Measurements from ENCODE around the gene REPS2. TPM values are rescaled to one million over a fixed set of nuclear protein-coding genes. Genes with fewer than 3 reads are reported as not detected.

REPS2 gene
- total RNA-seq, 1 experiment from 2014 or later, result 1.1 TPM

DNA sequence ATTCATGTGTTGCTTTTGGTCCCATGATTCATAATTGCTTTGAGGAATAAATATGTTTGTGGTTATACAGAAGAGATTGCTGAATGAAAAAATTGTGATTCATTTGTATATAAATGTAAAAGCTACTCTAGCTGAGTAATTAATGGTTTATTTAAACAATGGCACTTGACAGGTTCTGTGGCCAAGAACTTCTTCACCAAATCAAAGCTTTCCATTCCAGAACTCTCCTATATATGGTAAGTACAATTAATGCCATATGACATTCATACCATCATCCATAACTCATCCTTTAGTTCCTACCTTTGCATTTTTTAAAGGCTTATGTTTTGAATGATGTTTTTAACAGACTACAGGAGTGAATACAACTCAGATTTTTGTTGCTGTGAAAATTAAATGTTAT lies 105.8 kb downstream of the REPS2 start:
- Histone ChIP-seq H3K9me2 (replicated peaks; ENCODE audit: insufficient read depth, low read length) (no peaks in the 10 kb centered on the region), H3K4me3 (ENCODE audit: low read length) (no peak overlapping the region), H3K4me1 (ENCODE audit: low read length) (no peaks in the 10 kb centered on the region), H3K36me3 (ENCODE audit: insufficient read depth, low read length) (no peaks in the 10 kb centered on the region), H4K20me1 (ENCODE audit: insufficient read depth, low read depth, low read length) (no peaks in the 10 kb centered on the region), H3K9ac (ENCODE audit: low read length) (no peak overlapping the region), H3K27me3 (ENCODE audit: low read length) (no peaks in the 10 kb centered on the region), H2AFZ (ENCODE audit: low read length) (no peak overlapping the region), H3K4me2 (ENCODE audit: low read depth, low read length, poor library complexity, severe bottlenecking) (no peak overlapping the region), H3K9me3 (ENCODE audit: low read length) (no peaks in the 10 kb centered on the region), H3K79me2 (ENCODE audit: low read length) (no peaks in the 10 kb centered on the region), H3K27ac (ENCODE audit: low read length) (no peak overlapping the region)
- no peak for DNase-seq

DNA sequence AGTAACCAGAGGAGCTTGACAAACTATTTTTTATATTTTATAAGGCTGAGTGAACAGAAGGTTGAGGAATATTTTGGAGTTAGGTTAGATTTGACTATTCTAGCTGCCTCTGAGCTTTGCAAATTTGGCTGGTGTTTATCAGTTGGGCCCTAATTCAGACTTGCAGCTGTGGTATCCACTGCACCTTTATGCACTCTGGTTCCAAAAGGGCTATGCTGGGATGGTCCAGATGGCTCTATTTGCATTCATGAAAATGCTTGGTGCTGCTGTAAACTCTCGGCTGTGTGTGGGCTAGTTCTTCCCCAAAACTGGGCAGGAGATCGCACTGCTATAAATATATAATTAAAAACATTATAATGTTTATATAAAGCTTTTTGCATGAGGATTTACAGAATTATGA lies 106.3 kb downstream of the REPS2 start:
- Histone ChIP-seq H3K9me2 (replicated peaks; ENCODE audit: insufficient read depth, low read length) (no peaks in the 10 kb centered on the region), H2AFZ (ENCODE audit: low read length) (no peak overlapping the region), H3K9ac (ENCODE audit: low read length) (no peak overlapping the region), H3K4me3 (ENCODE audit: low read length) (no peak overlapping the region), H3K27ac (ENCODE audit: low read length) (no peak overlapping the region), H3K4me1 (ENCODE audit: low read length) (no peaks in the 10 kb centered on the region), H3K79me2 (ENCODE audit: low read length) (no peaks in the 10 kb centered on the region), H3K27me3 (ENCODE audit: low read length) (no peaks in the 10 kb centered on the region), H3K4me2 (ENCODE audit: low read depth, low read length, poor library complexity, severe bottlenecking) (no peak overlapping the region), H3K9me3 (ENCODE audit: low read length) (no peaks in the 10 kb centered on the region), H3K36me3 (ENCODE audit: insufficient read depth, low read length) (no peaks in the 10 kb centered on the region), H4K20me1 (ENCODE audit: insufficient read depth, low read depth, low read length) (no peaks in the 10 kb centered on the region)
- no peak for DNase-seq

DNA sequence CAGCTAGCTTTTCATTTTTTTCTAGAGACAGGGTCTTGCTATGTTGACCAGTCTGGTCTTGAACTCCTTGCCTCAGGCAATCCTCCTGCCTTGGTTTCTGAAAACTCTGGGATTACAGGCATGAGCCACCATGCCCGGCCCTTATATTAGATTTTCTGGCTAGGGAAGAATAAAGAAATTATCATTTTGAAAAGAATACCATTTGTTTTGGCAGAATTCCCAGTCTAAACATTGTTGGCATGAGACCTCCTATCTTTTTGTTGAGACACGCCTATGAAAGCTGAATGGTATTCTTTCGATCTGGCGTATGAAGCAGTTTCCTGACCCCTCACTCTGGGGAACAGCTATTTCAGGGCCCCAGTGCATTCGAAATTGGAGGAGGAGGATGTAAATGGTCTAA lies 107.0 kb downstream of the REPS2 start:
- H2AFZ ChIP-seq (ENCODE audit: low read length), result no peak overlapping the region
- no peaks in the 10 kb centered on the region for H3K27me3 ChIP-seq (ENCODE audit: low read length)
- H3K79me2 ChIP-seq (ENCODE audit: low read length), result no peaks in the 10 kb centered on the region
- no peak for DNase-seq
- H3K9me3 ChIP-seq (ENCODE audit: low read length), result no peaks in the 10 kb centered on the region
- H3K4me3 ChIP-seq (ENCODE audit: low read length), result no peak overlapping the region
- no peak overlapping the region for H3K9ac ChIP-seq (ENCODE audit: low read length)
- H3K4me1 ChIP-seq (ENCODE audit: low read length), result no peaks in the 10 kb centered on the region
- no peaks in the 10 kb centered on the region for H4K20me1 ChIP-seq (ENCODE audit: insufficient read depth, low read depth, low read length)
- H3K9me2 ChIP-seq (replicated peaks; ENCODE audit: insufficient read depth, low read length), result no peaks in the 10 kb centered on the region
- H3K4me2 ChIP-seq (ENCODE audit: low read depth, low read length, poor library complexity, severe bottlenecking), result no peak overlapping the region
- H3K27ac ChIP-seq (ENCODE audit: low read length), result no peak overlapping the region
- no peaks in the 10 kb centered on the region for H3K36me3 ChIP-seq (ENCODE audit: insufficient read depth, low read length)

DNA sequence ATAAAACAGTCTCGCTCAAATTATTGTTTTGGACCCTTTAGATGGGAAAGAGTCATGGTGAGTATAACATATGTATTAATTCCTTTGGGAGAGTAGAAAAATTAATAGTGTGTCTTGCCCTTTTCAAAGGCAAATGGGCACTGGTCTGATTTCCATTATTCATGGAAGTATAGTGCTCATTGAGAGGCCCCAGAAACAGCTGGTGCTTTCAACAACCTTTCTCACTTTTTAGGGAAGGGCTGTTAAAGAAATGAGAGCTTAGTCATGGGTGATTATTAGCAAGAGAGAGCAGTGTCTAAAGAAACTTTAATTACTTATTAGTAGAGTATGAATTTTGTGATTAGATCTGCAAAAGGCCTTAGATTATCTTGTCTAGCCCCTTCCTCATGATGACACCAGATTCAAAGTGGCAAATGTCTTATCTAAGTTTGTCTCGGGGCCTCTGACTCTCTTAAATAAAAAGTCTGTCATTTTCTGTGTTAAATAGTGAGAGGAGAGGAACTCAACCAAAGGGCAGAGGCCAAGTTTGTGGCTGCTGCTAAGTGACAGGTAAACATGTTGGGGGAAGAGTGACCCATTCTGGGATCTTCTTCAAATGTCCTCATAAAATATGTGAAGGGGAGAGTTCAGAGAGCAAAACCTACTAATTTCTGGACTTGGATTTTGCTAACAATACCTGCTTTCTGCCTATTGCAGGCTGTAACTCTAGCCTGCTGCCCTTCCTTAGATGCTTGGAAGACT lies 110.6 kb downstream of the REPS2 start:
- no peak for DNase-seq
- no peaks in the 10 kb centered on the region for H3K79me2 ChIP-seq (ENCODE audit: low read length)
- H3K4me2 ChIP-seq (ENCODE audit: low read depth, low read length, poor library complexity, severe bottlenecking), result no peak overlapping the region
- H3K4me3 ChIP-seq (ENCODE audit: low read length), result no peak overlapping the region
- H3K9ac ChIP-seq (ENCODE audit: low read length), result no peak overlapping the region
- H3K27me3 ChIP-seq (ENCODE audit: low read length), result no peaks in the 10 kb centered on the region
- no peaks in the 10 kb centered on the region for H3K9me3 ChIP-seq (ENCODE audit: low read length)
- H2AFZ ChIP-seq (ENCODE audit: low read length), result no peak overlapping the region
- H4K20me1 ChIP-seq (ENCODE audit: insufficient read depth, low read depth, low read length), result no peaks in the 10 kb centered on the region
- H3K36me3 ChIP-seq (ENCODE audit: insufficient read depth, low read length), result no peaks in the 10 kb centered on the region
- H3K9me2 ChIP-seq (replicated peaks; ENCODE audit: insufficient read depth, low read length), result no peaks in the 10 kb centered on the region
- no peaks in the 10 kb centered on the region for H3K4me1 ChIP-seq (ENCODE audit: low read length)
- H3K27ac ChIP-seq (ENCODE audit: low read length), result no peak overlapping the region

DNA sequence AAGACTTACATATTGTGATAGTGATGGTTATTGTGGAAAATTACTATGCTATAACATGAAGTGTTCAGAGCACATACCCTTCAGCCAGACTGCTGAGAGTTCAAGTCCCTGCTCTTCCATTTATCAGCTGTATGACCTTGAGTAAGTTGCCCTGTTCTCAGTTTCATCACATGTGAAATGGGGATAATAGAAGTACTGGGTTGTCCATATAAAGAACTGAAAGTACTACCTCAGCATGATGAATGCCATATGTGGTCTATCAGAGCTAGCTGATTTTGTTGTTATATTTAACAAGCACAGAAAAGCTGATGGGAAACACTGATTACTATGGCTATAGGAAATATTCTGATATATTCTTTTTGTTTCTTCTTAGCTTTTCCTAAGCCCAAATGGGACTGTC lies 115.6 kb downstream of the REPS2 start:
- no peaks in the 10 kb centered on the region for H3K4me1 ChIP-seq (ENCODE audit: low read length)
- no peaks in the 10 kb centered on the region for H3K79me2 ChIP-seq (ENCODE audit: low read length)
- H2AFZ ChIP-seq (ENCODE audit: low read length), result no peak overlapping the region
- no peak overlapping the region for H3K9ac ChIP-seq (ENCODE audit: low read length)
- H3K27ac ChIP-seq (ENCODE audit: low read length), result no peak overlapping the region
- H3K9me2 ChIP-seq (replicated peaks; ENCODE audit: insufficient read depth, low read length), result no peaks in the 10 kb centered on the region
- H3K4me3 ChIP-seq (ENCODE audit: low read length), result no peak overlapping the region
- H3K4me2 ChIP-seq (ENCODE audit: low read depth, low read length, poor library complexity, severe bottlenecking), result no peak overlapping the region
- H3K9me3 ChIP-seq (ENCODE audit: low read length), result no peaks in the 10 kb centered on the region
- no peaks in the 10 kb centered on the region for H4K20me1 ChIP-seq (ENCODE audit: insufficient read depth, low read depth, low read length)
- H3K27me3 ChIP-seq (ENCODE audit: low read length), result no peaks in the 10 kb centered on the region
- H3K36me3 ChIP-seq (ENCODE audit: insufficient read depth, low read length), result no peaks in the 10 kb centered on the region
- DNase-seq, result no peak

DNA sequence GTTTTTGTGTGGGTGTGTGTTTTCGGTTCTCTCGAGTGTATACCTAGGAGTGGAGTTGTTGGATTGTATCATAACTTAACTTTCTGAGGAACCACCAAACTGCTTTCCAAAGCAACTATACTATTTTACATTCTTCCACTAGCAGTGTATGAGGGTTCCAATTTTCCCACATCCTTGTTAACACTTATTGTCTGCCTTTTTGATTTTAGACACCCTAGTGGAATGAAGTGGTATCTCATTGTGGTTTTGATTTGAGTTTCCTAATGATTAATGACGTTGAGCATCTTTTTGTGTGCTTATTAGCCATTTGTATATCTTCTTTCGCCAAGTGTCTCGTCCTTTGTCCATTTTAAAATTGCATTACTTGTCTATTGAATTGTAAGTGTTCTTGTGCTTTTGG lies 118.6 kb downstream of the REPS2 start:
- DNase-seq, result no peak
- Histone ChIP-seq H3K9me2 (replicated peaks; ENCODE audit: insufficient read depth, low read length) (no peaks in the 10 kb centered on the region), H4K20me1 (ENCODE audit: insufficient read depth, low read depth, low read length) (no peaks in the 10 kb centered on the region), H3K9me3 (ENCODE audit: low read length) (no peaks in the 10 kb centered on the region), H3K4me3 (ENCODE audit: low read length) (no peak overlapping the region), H2AFZ (ENCODE audit: low read length) (no peak overlapping the region), H3K4me2 (ENCODE audit: low read depth, low read length, poor library complexity, severe bottlenecking) (no peak overlapping the region), H3K9ac (ENCODE audit: low read length) (no peak overlapping the region), H3K4me1 (ENCODE audit: low read length) (no peaks in the 10 kb centered on the region), H3K27me3 (ENCODE audit: low read length) (no peaks in the 10 kb centered on the region), H3K27ac (ENCODE audit: low read length) (no peak overlapping the region), H3K79me2 (ENCODE audit: low read length) (no peaks in the 10 kb centered on the region), H3K36me3 (ENCODE audit: insufficient read depth, low read length) (no peaks in the 10 kb centered on the region)

DNA sequence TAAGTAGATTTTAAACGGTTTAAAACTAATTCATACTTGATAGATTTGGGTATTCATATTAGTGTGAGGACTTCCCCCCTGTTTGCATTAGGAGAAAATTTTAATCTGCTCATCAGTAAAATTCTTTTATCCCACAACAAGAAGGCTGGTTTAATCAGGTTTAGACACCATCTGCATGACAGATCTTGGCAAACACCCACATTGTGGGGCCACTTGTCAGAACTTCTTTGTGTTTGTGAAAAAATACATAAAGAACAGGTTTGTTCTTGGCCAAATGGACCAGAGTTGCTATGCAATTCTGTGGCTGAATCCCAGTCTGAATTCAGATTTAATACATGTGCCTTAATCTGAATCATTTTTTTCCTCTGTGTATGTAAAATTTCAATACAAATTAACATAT lies 121.1 kb downstream of the REPS2 start:
- Histone ChIP-seq H3K79me2 (ENCODE audit: low read length) (no peaks in the 10 kb centered on the region), H3K4me1 (ENCODE audit: low read length) (no peaks in the 10 kb centered on the region), H2AFZ (ENCODE audit: low read length) (no peak overlapping the region), H3K36me3 (ENCODE audit: insufficient read depth, low read length) (no peaks in the 10 kb centered on the region), H3K9me3 (ENCODE audit: low read length) (no peaks in the 10 kb centered on the region), H3K4me3 (ENCODE audit: low read length) (no peak overlapping the region), H3K9me2 (replicated peaks; ENCODE audit: insufficient read depth, low read length) (no peaks in the 10 kb centered on the region), H3K27ac (ENCODE audit: low read length) (no peak overlapping the region), H3K27me3 (ENCODE audit: low read length) (no peaks in the 10 kb centered on the region), H4K20me1 (ENCODE audit: insufficient read depth, low read depth, low read length) (no peaks in the 10 kb centered on the region), H3K4me2 (ENCODE audit: low read depth, low read length, poor library complexity, severe bottlenecking) (no peak overlapping the region), H3K9ac (ENCODE audit: low read length) (no peak overlapping the region)
- DNase-seq, result no peak

DNA sequence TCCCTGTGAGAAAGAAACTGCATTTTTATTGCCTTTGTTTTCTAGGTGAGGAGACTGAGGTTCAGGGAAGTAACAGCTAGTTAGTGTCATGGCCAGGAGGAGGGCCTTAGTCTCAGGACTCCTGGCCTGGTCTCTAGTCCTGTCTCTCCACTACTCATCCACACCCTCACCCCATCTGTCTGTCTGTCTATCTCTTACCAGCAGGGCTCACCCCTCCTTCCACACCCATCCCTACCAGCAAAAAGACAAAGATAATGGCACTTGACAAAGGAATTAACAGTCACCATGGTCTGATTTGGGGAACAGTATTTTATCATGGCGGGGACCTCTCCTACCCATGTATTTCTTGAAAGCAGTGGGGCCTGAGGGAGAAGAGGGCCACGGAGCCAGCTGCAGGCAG lies 125.8 kb downstream of the REPS2 start:
- no peak overlapping the region for H2AFZ ChIP-seq (ENCODE audit: low read length)
- H3K4me2 ChIP-seq (ENCODE audit: low read depth, low read length, poor library complexity, severe bottlenecking), result no peak overlapping the region
- no peaks in the 10 kb centered on the region for H3K9me3 ChIP-seq (ENCODE audit: low read length)
- H4K20me1 ChIP-seq (ENCODE audit: insufficient read depth, low read depth, low read length), result no peaks in the 10 kb centered on the region
- H3K79me2 ChIP-seq (ENCODE audit: low read length), result no peaks in the 10 kb centered on the region
- no peak for DNase-seq
- no peak overlapping the region for H3K27ac ChIP-seq (ENCODE audit: low read length)
- no peaks in the 10 kb centered on the region for H3K27me3 ChIP-seq (ENCODE audit: low read length)
- H3K4me1 ChIP-seq (ENCODE audit: low read length), result no peaks in the 10 kb centered on the region
- H3K9ac ChIP-seq (ENCODE audit: low read length), result no peak overlapping the region
- H3K36me3 ChIP-seq (ENCODE audit: insufficient read depth, low read length), result no peaks in the 10 kb centered on the region
- no peaks in the 10 kb centered on the region for H3K9me2 ChIP-seq (replicated peaks; ENCODE audit: insufficient read depth, low read length)
- H3K4me3 ChIP-seq (ENCODE audit: low read length), result no peak overlapping the region

Data from Karpas-422 (cell line).